GM23338 (cell line): ENCODE measurements around the gene SLC6A3. TPM values are rescaled to one million over a fixed set of nuclear protein-coding genes. Genes with fewer than 3 reads are reported as not detected.

ENCODE experiments used
- ATAC-seq: fragments of 200-7000 bp; cut with Tn5 transposase; 3 replicates; pipeline ENCODE4 v1.9.1; 2020
- DNase-seq: peaks from one replicate; pipeline ENCODE4 v3.0.0-alpha.2; 2015; ENCODE audit warnings: low spot score
- H2AFZ ChIP-seq: fragments of 200-600 bp; sonication (generic); 2 replicates; pipeline ENCODE4 v1.8.0; 2016; ENCODE audit warnings: antibody characterized with exemption, mild to moderate bottlenecking, moderate library complexity
- H3F3A ChIP-seq: fragments of 200-600 bp; sonication (generic); replicated peaks from 2 replicates; pipeline ENCODE4 v1.8.0; 2017; ENCODE audit warnings: antibody characterized with exemption, mixed run types, low read depth
- H3K27ac ChIP-seq: fragments of 200-600 bp; sonication (generic); 2 replicates; pipeline ENCODE4 v1.6.1; 2016; ENCODE audit warnings: low read depth
- H3K27me3 ChIP-seq: fragments of 200-600 bp; sonication (generic); 2 replicates; pipeline ENCODE4 v1.8.0; 2016; ENCODE audit warnings: mild to moderate bottlenecking, mixed run types, moderate library complexity; ENCODE audit not compliant: insufficient read depth
- H3K36me3 ChIP-seq: fragments of 200-600 bp; sonication (generic); 2 replicates; pipeline ENCODE4 v1.8.0; 2016; ENCODE audit warnings: mild to moderate bottlenecking; ENCODE audit not compliant: insufficient read depth
- H3K4me1 ChIP-seq: fragments of 200-600 bp; sonication (generic); 2 replicates; pipeline ENCODE4 v1.8.0; 2016; ENCODE audit warnings: mild to moderate bottlenecking, moderate library complexity; ENCODE audit not compliant: insufficient read depth
- H3K4me2 ChIP-seq: fragments of 200-600 bp; sonication (generic); 2 replicates; pipeline ENCODE4 v1.7.1; 2017; ENCODE audit warnings: mixed run types
- H3K4me3 ChIP-seq: fragments of 200-600 bp; sonication (generic); 2 replicates; pipeline ENCODE4 v1.6.1; 2016; ENCODE audit warnings: mixed run types
- H3K79me2 ChIP-seq: fragments of 200-600 bp; sonication (generic); replicated peaks from 2 replicates; pipeline ENCODE4 v1.8.0; 2017; ENCODE audit warnings: mild to moderate bottlenecking; ENCODE audit not compliant: insufficient read depth
- H3K9me2 ChIP-seq: fragments of 200-600 bp; sonication (generic); 2 replicates; pipeline ENCODE4 v1.8.0; 2017; ENCODE audit not compliant: insufficient read depth
- H4K20me1 ChIP-seq: fragments of 200-600 bp; sonication (generic); replicated peaks from 2 replicates; pipeline ENCODE4 v1.8.0; 2017; ENCODE audit warnings: mild to moderate bottlenecking; ENCODE audit not compliant: insufficient read depth
- H3K27ac Mint-ChIP-seq: 2 replicates; pipeline ENCODE4 v1.8.0; 2020; ENCODE audit warnings: inconsistent platforms, mild to moderate bottlenecking, moderate library complexity, mixed read lengths
- H3K27me3 Mint-ChIP-seq: 3 replicates; pipeline ENCODE4 v1.8.0; 2022; ENCODE audit warnings: low read depth, mild to moderate bottlenecking, moderate library complexity, mixed read lengths, inconsistent platforms; ENCODE audit not compliant: insufficient read depth, poor library complexity
- H3K36me3 Mint-ChIP-seq: 3 replicates; pipeline ENCODE4 v1.8.0; 2021; ENCODE audit warnings: low read depth, mild to moderate bottlenecking, inconsistent platforms, moderate library complexity, mixed read lengths
- H3K4me1 Mint-ChIP-seq: 3 replicates; pipeline ENCODE4 v1.8.0; 2020; ENCODE audit warnings: mild to moderate bottlenecking, inconsistent platforms, mixed read lengths
- H3K4me3 Mint-ChIP-seq: 3 replicates; pipeline ENCODE4 v1.8.0; 2021; ENCODE audit warnings: moderate library complexity, mild to moderate bottlenecking, inconsistent platforms, mixed read lengths
- H3K9me3 Mint-ChIP-seq: 3 replicates; pipeline ENCODE4 v1.8.0; 2020; ENCODE audit warnings: moderate library complexity, mild to moderate bottlenecking, inconsistent platforms, mixed read lengths
- CTCF ChIP-seq, 2 experiments: fragments of 200-600 bp in 1 of 2; sonication (generic) in 1 of 2; conservative IDR thresholded peaks; 2 replicates each; pipeline versions ENCODE4 v1.5.1 to v1.6.1; 2016 to 2017; ENCODE audit warnings: antibody characterized with exemption in 2 of 2, low read depth in 2 of 2, mild to moderate bottlenecking in 2 of 2, moderate library complexity in 1 of 2
- EZH2phosphoT487 ChIP-seq: fragments of 200-600 bp; sonication (generic); IDR thresholded peaks from one replicate; pipeline ENCODE4 v1.8.1; 2018; ENCODE audit warnings: antibody characterized with exemption; ENCODE audit not compliant: unreplicated experiment
- JUNB ChIP-seq: IDR thresholded peaks from one replicate; pipeline ENCODE4 v1.6.1; 2016; ENCODE audit warnings: antibody characterized with exemption; ENCODE audit not compliant: unreplicated experiment
- REST ChIP-seq: IDR thresholded peaks from one replicate; pipeline ENCODE4 v1.6.1; 2018; ENCODE audit warnings: antibody characterized with exemption; ENCODE audit not compliant: unreplicated experiment
- ZNF114 ChIP-seq: fragments of 250-450 bp; sonication (Bioruptor Pico); IDR thresholded peaks from 2 replicates; pipeline ENCODE4 v1.5.0; 2020; ENCODE audit warnings: mild to moderate bottlenecking, moderate library complexity
- ZNF462 ChIP-seq: fragments of 250-450 bp; sonication (Bioruptor Pico); IDR thresholded peaks from 2 replicates; pipeline ENCODE4 v1.5.0; 2020; ENCODE audit warnings: mild to moderate bottlenecking, moderate library complexity
- polyA plus RNA-seq: library from polyadenylated mRNA; unstranded; fragments of >200 nt; fragmentation: Nextera tagmentation; extraction: Ambion mirVana; gene quantifications from 2 replicates; pipeline ENCODE4 v1.2.1, GENCODE V29; 2016
- total RNA-seq: library from RNA; depleted of rRNA; stranded (reverse); fragments of >200 nt; shearing (Covaris generic); gene quantifications from 2 replicates; pipeline ENCODE4 v1.2.3, GENCODE V29; 2014

Gene SLC6A3
- total and polyA plus RNA-seq, 2 experiments from 2014 or later = 0.76 to 1.0 TPM

GRCh38 chr5:1448511-1449011 lies 3.3 kb upstream of the SLC6A3 start (continued):
- TF ChIP-seq CTCF (conservative IDR thresholded peaks at IDR 0.05; ENCODE audit: low read depth in 2 of 2) (no peak), REST (no peak), ZNF114 (CRISPR knock-in tag) (no peak), JUNB (no peak), EZH2phosphoT487 (no peak)

- H3K27ac Mint-ChIP-seq = no peak overlapping the region
- Histone ChIP-seq H4K20me1 (peaks cover 6% of the 10 kb centered on the region), H3K36me3 (no peaks in the 10 kb centered on the region), H3K4me3 (no peak overlapping the region), H3K27ac (no peak overlapping the region), H3K4me1 (no peaks in the 10 kb centered on the region), H3K9me2 (no peaks in the 10 kb centered on the region), H3F3A (no peaks in the 10 kb centered on the region), H3K27me3 (peaks cover 53% of the 10 kb centered on the region), H3K79me2 (no peaks in the 10 kb centered on the region), H3K4me2 (no peak overlapping the region), H2AFZ (no peak overlapping the region)
- no peak for ATAC-seq
- DNase-seq = no peak
- H3K4me3 Mint-ChIP-seq = no peak overlapping the region
- no peaks in the 10 kb centered on the region for H3K36me3 Mint-ChIP-seq
- peaks cover 13% of the 10 kb centered on the region; the same call in 2 of the 3 replicates for H3K9me3 Mint-ChIP-seq
- H3K4me1 Mint-ChIP-seq = 0 out of 3 replicates have a peak, but pooled peaks cover 4% of the 10 kb centered on the region
- TF ChIP-seq ZNF114 (CRISPR knock-in tag) (no peak), ZNF462 (CRISPR knock-in tag) (no peak)
- H3K27me3 Mint-ChIP-seq = peaks cover 49% of the 10 kb centered on the region
Measured at GRCh38 chr5:1447671-1448361, 2.6 kb upstream of the SLC6A3 start.
